Upper lobe of left lung (tissue), 4 donors: ENCODE measurements around the gene TMEM139.

Experiments used
- CTCF ChIP-seq, 6 experiments: fragments of 450-650 bp in 4 of 6; fragments of 200-600 bp in 2 of 6; sonication (generic) in 2 of 6; IDR thresholded peaks; one replicate each; pipeline ENCODE4 v1.5.1; 2016 to 2019; ENCODE audit warnings: antibody characterized with exemption in 6 of 6
- EP300 ChIP-seq, 4 donors: sonication (generic); formaldehyde crosslinking; IDR thresholded peaks; one replicate each; pipeline ENCODE4 v1.5.1; 2017; ENCODE audit warnings: antibody characterized with exemption in 4 of 4, control low read depth in 2 of 4
- POLR2A ChIP-seq, 4 donors: fragments of 450-650 bp; IDR thresholded peaks; one replicate each; pipeline ENCODE4 v1.5.1; 2016 to 2017; ENCODE audit warnings: antibody characterized with exemption in 4 of 4, mild to moderate bottlenecking in 2 of 4
- POLR2AphosphoS5 ChIP-seq, 2 donors: sonication (generic); formaldehyde crosslinking; IDR thresholded peaks; one replicate each; pipeline ENCODE4 v1.5.1; 2017; ENCODE audit warnings: antibody characterized with exemption in 2 of 2

GRCh38 chr7:143285806-143286521 lies 1.2 kb downstream of the TMEM139 start:
- TF ChIP-seq CTCF (IDR thresholded peaks at IDR 0.05) (no peak), POLR2AphosphoS5 (IDR thresholded peaks at IDR 0.05) (no peak), POLR2A (IDR thresholded peaks at IDR 0.05) (no peak), EP300 (IDR thresholded peaks at IDR 0.05) (no peak)
